PFSK-1 (cell line): Measurements from ENCODE around the gene ZBTB16.

ENCODE experiments used
- FOXP2 ChIP-seq: optimal IDR thresholded peaks from 2 replicates; pipeline ENCODE3; 2011; ENCODE audit warnings: borderline replicate concordance, control low read depth, inconsistent platforms; ENCODE audit not compliant: insufficient read depth; ENCODE audit errors: extremely low read length, extremely low read depth
- POLR2AphosphoS5 ChIP-seq: IDR thresholded peaks from 2 replicates; pipeline ENCODE4 v1.6.1; 2012; ENCODE audit warnings: low read depth, mild to moderate bottlenecking, control low read depth, low read length, moderate library complexity
- SIN3A ChIP-seq: IDR thresholded peaks from 2 replicates; pipeline ENCODE4 v1.6.1; 2012; ENCODE audit warnings: mild to moderate bottlenecking, low read length, moderate library complexity, borderline replicate concordance; ENCODE audit not compliant: insufficient read depth
- TAF1 ChIP-seq: IDR thresholded peaks from 2 replicates; pipeline ENCODE4 v1.6.1; 2012; ENCODE audit warnings: low read length, control low read depth, borderline replicate concordance; ENCODE audit not compliant: insufficient read depth
- TF ChIP-seq, protein P1 (sequence below), 2 experiments: IDR thresholded peaks; 2 replicates each; pipeline versions ENCODE4 v1.6.1 to v1.8.0; 2011 to 2012; ENCODE audit warnings: low read depth in 2 of 2, low read length in 2 of 2, control low read depth in 1 of 2, inconsistent platforms in 1 of 2, mild to moderate bottlenecking in 1 of 2, moderate library complexity in 1 of 2; ENCODE audit not compliant: insufficient read depth in 1 of 2

Gene ZBTB16

DNA sequence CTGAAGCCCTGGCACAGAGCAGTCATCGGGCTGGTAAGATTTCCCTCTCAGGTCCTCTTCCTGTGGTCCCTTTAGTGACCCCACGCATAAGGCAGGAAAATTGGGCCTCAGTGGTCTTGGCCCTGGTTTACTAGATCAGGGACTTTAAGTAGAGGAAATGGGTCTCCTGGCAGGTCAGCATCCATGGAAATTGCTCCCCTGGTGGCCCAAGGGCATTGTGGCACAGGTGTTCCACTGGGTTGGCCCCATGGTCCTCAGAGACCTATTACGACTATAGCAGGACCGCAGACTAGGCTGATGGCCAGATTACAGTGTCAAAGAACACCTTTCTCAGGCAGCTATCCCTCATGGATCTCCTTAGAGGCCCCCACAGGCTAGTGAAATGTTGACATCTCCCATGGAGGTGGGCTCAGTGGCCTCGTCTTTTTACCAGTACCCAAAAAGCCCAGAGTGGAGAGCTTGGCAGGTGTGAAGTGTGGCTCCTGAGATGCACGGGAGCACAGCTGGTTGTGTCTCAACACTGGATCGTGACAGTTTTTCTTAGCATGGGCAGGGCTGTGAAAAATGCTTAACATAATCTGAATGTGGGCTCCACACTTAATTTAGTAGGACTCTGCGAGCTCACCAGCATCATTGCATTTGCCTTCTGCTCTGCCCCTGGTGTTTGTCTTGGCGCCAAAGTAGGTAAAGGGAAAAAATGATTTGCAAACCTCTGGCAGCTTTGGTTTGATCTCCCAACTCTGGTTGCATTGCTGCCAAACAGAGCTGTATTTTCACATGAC lies 74.2 kb downstream of the ZBTB16 start:
- no peak for TF ChIP-seq TAF1
- TF ChIP-seq SIN3A: no peak
- no peak for TF ChIP-seq POLR2AphosphoS5

DNA sequence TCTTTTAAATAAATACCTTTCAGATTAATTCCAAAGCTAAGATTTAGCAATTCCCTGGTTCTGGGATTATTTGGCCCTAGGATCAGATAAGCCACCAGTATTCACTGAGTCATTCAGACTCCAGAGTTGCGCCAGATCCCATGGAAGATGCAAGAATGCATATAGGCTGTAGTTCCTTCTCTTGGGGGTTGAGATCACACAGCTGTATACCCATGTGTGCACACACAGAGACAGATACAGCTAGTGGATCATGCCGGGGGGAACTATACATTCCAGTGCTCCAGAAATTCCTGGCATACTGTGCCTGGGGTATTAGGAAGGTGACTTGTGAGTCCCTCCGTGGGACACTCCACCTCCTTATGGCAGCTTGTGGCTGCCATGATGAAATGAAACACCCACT lies 75.4 kb downstream of the ZBTB16 start:
- TF ChIP-seq, protein P1, sequence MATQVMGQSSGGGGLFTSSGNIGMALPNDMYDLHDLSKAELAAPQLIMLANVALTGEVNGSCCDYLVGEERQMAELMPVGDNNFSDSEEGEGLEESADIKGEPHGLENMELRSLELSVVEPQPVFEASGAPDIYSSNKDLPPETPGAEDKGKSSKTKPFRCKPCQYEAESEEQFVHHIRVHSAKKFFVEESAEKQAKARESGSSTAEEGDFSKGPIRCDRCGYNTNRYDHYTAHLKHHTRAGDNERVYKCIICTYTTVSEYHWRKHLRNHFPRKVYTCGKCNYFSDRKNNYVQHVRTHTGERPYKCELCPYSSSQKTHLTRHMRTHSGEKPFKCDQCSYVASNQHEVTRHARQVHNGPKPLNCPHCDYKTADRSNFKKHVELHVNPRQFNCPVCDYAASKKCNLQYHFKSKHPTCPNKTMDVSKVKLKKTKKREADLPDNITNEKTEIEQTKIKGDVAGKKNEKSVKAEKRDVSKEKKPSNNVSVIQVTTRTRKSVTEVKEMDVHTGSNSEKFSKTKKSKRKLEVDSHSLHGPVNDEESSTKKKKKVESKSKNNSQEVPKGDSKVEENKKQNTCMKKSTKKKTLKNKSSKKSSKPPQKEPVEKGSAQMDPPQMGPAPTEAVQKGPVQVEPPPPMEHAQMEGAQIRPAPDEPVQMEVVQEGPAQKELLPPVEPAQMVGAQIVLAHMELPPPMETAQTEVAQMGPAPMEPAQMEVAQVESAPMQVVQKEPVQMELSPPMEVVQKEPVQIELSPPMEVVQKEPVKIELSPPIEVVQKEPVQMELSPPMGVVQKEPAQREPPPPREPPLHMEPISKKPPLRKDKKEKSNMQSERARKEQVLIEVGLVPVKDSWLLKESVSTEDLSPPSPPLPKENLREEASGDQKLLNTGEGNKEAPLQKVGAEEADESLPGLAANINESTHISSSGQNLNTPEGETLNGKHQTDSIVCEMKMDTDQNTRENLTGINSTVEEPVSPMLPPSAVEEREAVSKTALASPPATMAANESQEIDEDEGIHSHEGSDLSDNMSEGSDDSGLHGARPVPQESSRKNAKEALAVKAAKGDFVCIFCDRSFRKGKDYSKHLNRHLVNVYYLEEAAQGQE (IDR thresholded peaks at IDR 0.05; ENCODE audit: insufficient read depth in 1 of 2, low read depth in 2 of 2, low read length in 2 of 2): no peak
- no peak for TF ChIP-seq SIN3A
- no peak for TF ChIP-seq TAF1
- no peak for TF ChIP-seq FOXP2
- TF ChIP-seq POLR2AphosphoS5: no peak

DNA sequence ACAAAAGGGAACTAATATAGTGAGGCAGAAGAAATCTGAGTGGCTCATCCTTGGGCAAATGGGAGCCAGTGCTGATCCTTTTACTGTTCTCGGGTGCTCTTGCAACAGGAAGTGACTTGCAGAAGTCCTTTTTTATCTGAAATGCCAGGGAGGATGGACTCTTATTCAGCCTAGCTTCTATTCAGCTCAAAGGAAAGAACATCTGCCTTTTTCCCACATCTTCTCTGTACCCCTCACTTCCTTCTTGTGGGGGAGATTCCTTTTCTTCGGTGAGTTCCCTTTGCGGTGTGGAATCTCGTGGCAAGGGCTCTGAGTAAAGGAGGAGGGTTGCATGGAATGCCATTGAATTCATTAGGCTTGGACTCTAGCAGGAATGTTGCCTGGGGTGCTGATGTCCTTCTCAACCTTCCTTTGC lies 76.2 kb downstream of the ZBTB16 start:
- no peak for TF ChIP-seq POLR2AphosphoS5
- TF ChIP-seq, protein P1 (IDR thresholded peaks at IDR 0.05; ENCODE audit: insufficient read depth in 1 of 2, low read depth in 2 of 2, low read length in 2 of 2): no peak
- TF ChIP-seq FOXP2: no peak
- no peak for TF ChIP-seq TAF1
- TF ChIP-seq SIN3A: no peak

DNA sequence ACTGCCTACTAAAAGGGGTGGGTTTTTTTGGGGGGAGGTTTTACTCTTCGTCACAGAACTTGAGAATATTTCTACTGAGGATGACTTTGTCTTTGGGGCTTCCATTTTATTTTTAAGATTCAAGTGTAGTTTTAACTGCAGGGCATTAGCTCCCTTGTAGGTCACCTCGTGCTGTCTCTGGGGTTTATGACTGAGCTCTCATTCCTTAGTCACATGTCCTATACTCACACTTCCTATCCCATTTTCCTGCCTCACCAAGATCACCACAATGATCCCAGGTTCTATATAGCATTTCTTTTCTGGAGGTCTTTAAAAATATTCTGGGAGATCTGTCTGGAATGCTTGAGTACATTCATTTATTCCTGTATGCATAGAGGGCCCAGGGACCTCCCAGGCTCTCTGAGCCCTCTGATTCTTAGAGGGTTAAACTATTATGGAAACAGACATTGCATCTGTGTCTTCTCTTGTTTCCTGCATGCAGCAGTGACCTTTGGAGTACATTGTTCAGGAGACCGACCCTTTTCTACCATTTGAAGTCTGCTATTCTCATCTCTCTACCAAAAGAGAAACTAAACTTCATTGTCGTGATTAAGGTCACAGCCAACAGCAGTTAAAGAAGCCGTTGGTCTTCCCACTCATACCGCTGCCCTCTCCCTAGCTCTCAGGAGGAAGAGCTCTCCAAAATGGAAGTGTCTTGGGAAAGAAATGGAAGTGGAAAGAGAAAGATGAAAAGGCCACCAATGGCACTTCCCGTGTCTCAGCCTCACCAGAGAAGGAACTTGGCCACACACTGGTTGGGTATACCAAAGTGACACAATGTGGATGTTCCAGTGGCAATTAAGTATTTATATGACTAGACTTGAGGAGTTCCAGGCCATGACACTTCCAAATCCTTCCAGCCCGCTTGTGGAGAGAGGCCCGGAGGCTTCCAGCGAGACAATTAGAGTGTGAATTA lies 77.5 kb downstream of the ZBTB16 start:
- no peak for TF ChIP-seq POLR2AphosphoS5
- TF ChIP-seq, protein P1 (IDR thresholded peaks at IDR 0.05; ENCODE audit: insufficient read depth in 1 of 2, low read depth in 2 of 2, low read length in 2 of 2): no peak
- no peak for TF ChIP-seq TAF1
- no peak for TF ChIP-seq FOXP2
- TF ChIP-seq SIN3A: no peak

DNA sequence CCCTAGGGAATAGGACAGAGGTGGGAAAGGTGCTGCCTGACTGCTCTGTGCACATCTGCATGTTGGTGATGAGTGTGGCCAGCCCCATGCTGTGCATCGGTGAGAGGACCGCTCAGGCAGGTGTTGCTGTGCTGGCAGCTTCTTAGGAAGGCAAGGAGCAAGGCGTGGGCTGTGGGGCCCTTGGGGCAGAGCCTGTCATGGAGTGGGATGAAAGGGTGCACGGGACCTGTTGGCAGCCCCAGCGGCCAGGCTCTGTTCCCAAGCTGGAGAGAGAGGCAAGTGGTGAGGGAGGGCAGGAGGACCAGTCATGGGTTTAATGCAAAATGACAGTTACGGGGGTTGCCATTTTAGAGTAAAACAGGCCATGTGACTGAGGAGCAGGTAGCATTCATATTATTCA lies 78.3 kb downstream of the ZBTB16 start:
- TF ChIP-seq FOXP2: no peak
- TF ChIP-seq POLR2AphosphoS5: no peak
- no peak for TF ChIP-seq SIN3A
- TF ChIP-seq TAF1: no peak
- TF ChIP-seq, protein P1 (IDR thresholded peaks at IDR 0.05; ENCODE audit: insufficient read depth in 1 of 2, low read depth in 2 of 2, low read length in 2 of 2): no peak
